ENCODE data around the gene DRAP1. TPM values are rescaled to one million over a fixed set of nuclear protein-coding genes. Genes with fewer than 3 reads are reported as not detected.

Gene DRAP1
- total and polyA plus RNA-seq, 9 of the 15 experiments (the other 6 are each of a cell fraction or from before 2014, with no cell fraction given): 9.6 to 200 (median 92.9) TPM

GRCh38 chr11:65918211-65919140 is 750 bp upstream of the DRAP1 start, which contains the start of gene C11orf68 (continued):
- TF ChIP-seq POU5F1 (IDR thresholded peaks at IDR 0.05; ENCODE audit: borderline replicate concordance, low read depth, low read length, partially characterized antibody): no peak
- no peak for TF ChIP-seq ID3 (CRISPR knock-in tag; IDR thresholded peaks at IDR 0.05)
- 0 out of 2 replicates have a peak, but pooled peaks have one; percentile 40 for TF ChIP-seq ID3 (tag; IDR thresholded peaks at IDR 0.05)
- TF ChIP-seq ZFX (CRISPR knock-in tag; IDR thresholded peaks at IDR 0.05): peak; percentile 84
- no peak for TF ChIP-seq ZBTB34 (CRISPR knock-in tag; IDR thresholded peaks at IDR 0.05)
- no peak for TF ChIP-seq THAP7 (CRISPR knock-in tag; IDR thresholded peaks at IDR 0.05)
- no peak for TF ChIP-seq CBX5 (IDR thresholded peaks at IDR 0.05; ENCODE audit: borderline replicate concordance, low read depth)
- no peak for TF ChIP-seq ZNF57 (CRISPR knock-in tag; IDR thresholded peaks at IDR 0.05)
- peak in 1 of 2 experiments; percentile 8; a peak in 2 of 4 replicates for TF ChIP-seq TEAD1 (CRISPR knock-in tag; IDR thresholded peaks at IDR 0.05)
- TF ChIP-seq ZNF695 (CRISPR knock-in tag; IDR thresholded peaks at IDR 0.05): no peak
- TF ChIP-seq ZBTB11 (CRISPR knock-in tag; IDR thresholded peaks at IDR 0.05): 0 out of 6 replicates have a peak, but pooled peaks of 1 of the 3 experiments have one; percentile 61
- TF ChIP-seq TFAM (CRISPR knock-in tag; conservative IDR thresholded peaks at IDR 0.05): no peak
- no peak for TF ChIP-seq XRCC3 (IDR thresholded peaks at IDR 0.05)
- TF ChIP-seq ZNF609 (CRISPR knock-in tag; IDR thresholded peaks at IDR 0.05; ENCODE audit: borderline replicate concordance): no peak; the same call in 1 of the 2 replicates
